HepG2 (cell line): Measurements from ENCODE around the gene PLCB1. TPM values are rescaled to one million over a fixed set of nuclear protein-coding genes. Genes with fewer than 3 reads are reported as not detected.

Experiments used
- ELF3 ChIP-seq: IDR thresholded peaks from 2 replicates; pipeline ENCODE4 v1.6.1; 2016; ENCODE audit warnings: missing genetic modification reagents, missing compliant biosample characterization
- MED8 ChIP-seq: sonication (generic); formaldehyde crosslinking; IDR thresholded peaks from 2 replicates; pipeline ENCODE4 v1.8.1; 2023; ENCODE audit warnings: mild to moderate bottlenecking, missing genetic modification reagents; ENCODE audit not compliant: insufficient replicate concordance
- MXI1 ChIP-seq: IDR thresholded peaks from 3 replicates; pipeline ENCODE4 v1.6.1; 2012; ENCODE audit warnings: low read depth, low read length, inconsistent platforms, borderline replicate concordance
- PAXIP1 ChIP-seq: sonication (generic); formaldehyde crosslinking; conservative IDR thresholded peaks from 2 replicates; pipeline ENCODE4 v1.4.0; 2020; ENCODE audit warnings: mild to moderate bottlenecking, missing genetic modification reagents, moderate library complexity
- TEAD3 ChIP-seq: optimal IDR thresholded peaks from 2 replicates; pipeline ENCODE3; 2016; ENCODE audit warnings: borderline replicate concordance
- XBP1 ChIP-seq: sonication (generic); formaldehyde crosslinking; IDR thresholded peaks from 2 replicates; pipeline ENCODE4 v1.5.0; 2020; ENCODE audit warnings: missing genetic modification reagents
- ZBTB39 ChIP-seq: sonication (generic); formaldehyde crosslinking; IDR thresholded peaks from 2 replicates; pipeline ENCODE4 v1.5.0; 2020; ENCODE audit warnings: missing genetic modification reagents
- ZNF205 ChIP-seq: IDR thresholded peaks from 2 replicates; pipeline ENCODE4 v1.6.1; 2018; ENCODE audit warnings: missing biosample characterization, missing genetic modification reagents
- ZNF235 ChIP-seq: sonication (generic); formaldehyde crosslinking; IDR thresholded peaks from 2 replicates; pipeline ENCODE4 v1.8.1; 2023; ENCODE audit warnings: mild to moderate bottlenecking, missing genetic modification reagents, borderline replicate concordance
- ZNF275 ChIP-seq: sonication (generic); formaldehyde crosslinking; IDR thresholded peaks from 2 replicates; pipeline ENCODE4 v1.8.0; 2022; ENCODE audit warnings: missing genetic modification reagents, mild to moderate bottlenecking, inconsistent platforms, borderline replicate concordance
- ZNF496 ChIP-seq: sonication (generic); formaldehyde crosslinking; IDR thresholded peaks from 2 replicates; pipeline ENCODE4 v1.8.1; 2023; ENCODE audit warnings: mild to moderate bottlenecking, moderate library complexity, missing genetic modification reagents; ENCODE audit not compliant: insufficient replicate concordance
- ZNF569 ChIP-seq: sonication (generic); formaldehyde crosslinking; IDR thresholded peaks from 2 replicates; pipeline ENCODE4 v1.5.0; 2020; ENCODE audit warnings: mild to moderate bottlenecking, missing genetic modification reagents, moderate library complexity, borderline replicate concordance
- ZNF589 ChIP-seq: sonication (generic); formaldehyde crosslinking; conservative IDR thresholded peaks from 2 replicates; pipeline ENCODE4 v1.8.0; 2022; ENCODE audit warnings: mild to moderate bottlenecking, moderate library complexity, missing genetic modification reagents
- polyA plus RNA-seq, 8 experiments: library from polyadenylated mRNA; depleted of rRNA in 3 of 8; stranded (reverse) in 7 of 8; unstranded in 1 of 8; fragments of >200 nt; fragmentation: Illumina TruSeq in 4 of 8; extraction: Trizol in 4 of 8; gene quantifications; 2 replicates each; pipeline versions ENCODE4 v1.2.1 to v1.2.3, GENCODE V29; 2011 to 2016; ENCODE audit warnings: low read depth in 4 of 8, missing spikeins in 1 of 8, mixed read lengths in 1 of 8; ENCODE audit not compliant: insufficient read depth in 1 of 8
- total RNA-seq, 5 experiments: library from RNA; depleted of rRNA; stranded (reverse); fragments of >200 nt; fragmentation: Illumina TruSeq; extraction: Trizol; gene quantifications; 2 replicates each; pipeline ENCODE4 v1.2.3, GENCODE V29; 2016; ENCODE audit warnings: low read depth in 1 of 5
- TF ChIP-seq, protein P1 (sequence below): IDR thresholded peaks from 2 replicates; pipeline ENCODE4 v1.4.0; 2020; ENCODE audit warnings: mild to moderate bottlenecking, missing genetic modification reagents
- TF ChIP-seq, protein P2 (sequence below): IDR thresholded peaks from 2 replicates; pipeline ENCODE4 v1.6.1; 2016; ENCODE audit warnings: low read depth, control low read depth
- TF ChIP-seq, protein P3 (sequence below): IDR thresholded peaks from 2 replicates; pipeline ENCODE4 v1.6.1; 2016; ENCODE audit warnings: control low read depth

The PLCB1 gene
- total and polyA plus RNA-seq, 2 of the 13 experiments (the other 11 are each of a cell fraction or from before 2014, with no cell fraction given) = 42.4 to 55.9 TPM

- TF ChIP-seq MED8 (CRISPR knock-in tag) (no peak), ZNF496 (no peak), ZNF205 (0 out of 2 replicates have a peak, but pooled peaks have one; percentile 16), TEAD3 (CRISPR knock-in tag) (peak; percentile 44), ZNF275 (CRISPR knock-in tag) (no peak), ZNF589 (CRISPR knock-in tag) (no peak), ZBTB39 (CRISPR knock-in tag) (no peak), MXI1 (no peak), ZNF569 (CRISPR knock-in tag) (no peak), ELF3 (CRISPR knock-in tag) (0 out of 2 replicates have a peak, but pooled peaks have one; percentile 12), ZNF235 (CRISPR knock-in tag) (no peak), XBP1 (CRISPR knock-in tag) (no peak), PAXIP1 (CRISPR knock-in tag) (no peak)
- TF ChIP-seq, protein P1, sequence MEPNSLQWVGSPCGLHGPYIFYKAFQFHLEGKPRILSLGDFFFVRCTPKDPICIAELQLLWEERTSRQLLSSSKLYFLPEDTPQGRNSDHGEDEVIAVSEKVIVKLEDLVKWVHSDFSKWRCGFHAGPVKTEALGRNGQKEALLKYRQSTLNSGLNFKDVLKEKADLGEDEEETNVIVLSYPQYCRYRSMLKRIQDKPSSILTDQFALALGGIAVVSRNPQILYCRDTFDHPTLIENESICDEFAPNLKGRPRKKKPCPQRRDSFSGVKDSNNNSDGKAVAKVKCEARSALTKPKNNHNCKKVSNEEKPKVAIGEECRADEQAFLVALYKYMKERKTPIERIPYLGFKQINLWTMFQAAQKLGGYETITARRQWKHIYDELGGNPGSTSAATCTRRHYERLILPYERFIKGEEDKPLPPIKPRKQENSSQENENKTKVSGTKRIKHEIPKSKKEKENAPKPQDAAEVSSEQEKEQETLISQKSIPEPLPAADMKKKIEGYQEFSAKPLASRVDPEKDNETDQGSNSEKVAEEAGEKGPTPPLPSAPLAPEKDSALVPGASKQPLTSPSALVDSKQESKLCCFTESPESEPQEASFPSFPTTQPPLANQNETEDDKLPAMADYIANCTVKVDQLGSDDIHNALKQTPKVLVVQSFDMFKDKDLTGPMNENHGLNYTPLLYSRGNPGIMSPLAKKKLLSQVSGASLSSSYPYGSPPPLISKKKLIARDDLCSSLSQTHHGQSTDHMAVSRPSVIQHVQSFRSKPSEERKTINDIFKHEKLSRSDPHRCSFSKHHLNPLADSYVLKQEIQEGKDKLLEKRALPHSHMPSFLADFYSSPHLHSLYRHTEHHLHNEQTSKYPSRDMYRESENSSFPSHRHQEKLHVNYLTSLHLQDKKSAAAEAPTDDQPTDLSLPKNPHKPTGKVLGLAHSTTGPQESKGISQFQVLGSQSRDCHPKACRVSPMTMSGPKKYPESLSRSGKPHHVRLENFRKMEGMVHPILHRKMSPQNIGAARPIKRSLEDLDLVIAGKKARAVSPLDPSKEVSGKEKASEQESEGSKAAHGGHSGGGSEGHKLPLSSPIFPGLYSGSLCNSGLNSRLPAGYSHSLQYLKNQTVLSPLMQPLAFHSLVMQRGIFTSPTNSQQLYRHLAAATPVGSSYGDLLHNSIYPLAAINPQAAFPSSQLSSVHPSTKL = no peak; the same call in 1 of the 2 replicates
- TF ChIP-seq, protein P2, sequence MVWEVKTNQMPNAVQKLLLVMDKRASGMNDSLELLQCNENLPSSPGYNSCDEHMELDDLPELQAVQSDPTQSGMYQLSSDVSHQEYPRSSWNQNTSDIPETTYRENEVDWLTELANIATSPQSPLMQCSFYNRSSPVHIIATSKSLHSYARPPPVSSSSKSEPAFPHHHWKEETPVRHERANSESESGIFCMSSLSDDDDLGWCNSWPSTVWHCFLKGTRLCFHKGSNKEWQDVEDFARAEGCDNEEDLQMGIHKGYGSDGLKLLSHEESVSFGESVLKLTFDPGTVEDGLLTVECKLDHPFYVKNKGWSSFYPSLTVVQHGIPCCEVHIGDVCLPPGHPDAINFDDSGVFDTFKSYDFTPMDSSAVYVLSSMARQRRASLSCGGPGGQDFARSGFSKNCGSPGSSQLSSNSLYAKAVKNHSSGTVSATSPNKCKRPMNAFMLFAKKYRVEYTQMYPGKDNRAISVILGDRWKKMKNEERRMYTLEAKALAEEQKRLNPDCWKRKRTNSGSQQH = 0 out of 2 replicates have a peak, but pooled peaks have one; percentile 41
- TF ChIP-seq, protein P3, sequence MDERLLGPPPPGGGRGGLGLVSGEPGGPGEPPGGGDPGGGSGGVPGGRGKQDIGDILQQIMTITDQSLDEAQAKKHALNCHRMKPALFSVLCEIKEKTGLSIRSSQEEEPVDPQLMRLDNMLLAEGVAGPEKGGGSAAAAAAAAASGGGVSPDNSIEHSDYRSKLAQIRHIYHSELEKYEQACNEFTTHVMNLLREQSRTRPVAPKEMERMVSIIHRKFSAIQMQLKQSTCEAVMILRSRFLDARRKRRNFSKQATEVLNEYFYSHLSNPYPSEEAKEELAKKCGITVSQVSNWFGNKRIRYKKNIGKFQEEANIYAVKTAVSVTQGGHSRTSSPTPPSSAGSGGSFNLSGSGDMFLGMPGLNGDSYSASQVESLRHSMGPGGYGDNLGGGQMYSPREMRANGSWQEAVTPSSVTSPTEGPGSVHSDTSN (CRISPR knock-in tag) = no peak
Measured at GRCh38 chr20:8155812-8156211, 23.7 kb downstream of the PLCB1 start (continued).
